Stimulated activated memory B cell treated with anti-CD40 and anti-IgM and Interleukin-4, amounts not matched to agents 10 μg/mL and 1 μg/mL and 100 μg/mL, for 72 hours (primary cell): ENCODE results near the gene FOXP2.
"Not testable (repeated sequence)": the region's sequence is repeated elsewhere in the genome, so short reads cannot be mapped to it uniquely, and the experiment has no call there.

Experiments used
- ATAC-seq: fragments of 150-1000 bp; cut with Tn5 transposase; 2 replicates; pipeline ENCODE4 v1.10.0; 2021
- H3K27ac Mint-ChIP-seq: one replicate; pipeline ENCODE4 v1.8.0; 2022; ENCODE audit warnings: mild to moderate bottlenecking, mixed read lengths
- H3K27me3 Mint-ChIP-seq: one replicate; pipeline ENCODE4 v1.8.0; 2022; ENCODE audit warnings: mixed read lengths
- H3K36me3 Mint-ChIP-seq: one replicate; pipeline ENCODE4 v1.8.0; 2022; ENCODE audit warnings: mixed read lengths
- H3K4me1 Mint-ChIP-seq: one replicate; pipeline ENCODE4 v1.8.0; 2022; ENCODE audit warnings: mixed read lengths
- H3K4me3 Mint-ChIP-seq: one replicate; pipeline ENCODE4 v1.8.0; 2022; ENCODE audit warnings: mild to moderate bottlenecking, moderate library complexity, mixed read lengths
- H3K9me3 Mint-ChIP-seq: one replicate; pipeline ENCODE4 v1.8.0; 2022; ENCODE audit warnings: mixed read lengths

FOXP2 gene

GRCh38 chr7:114415064-114415989 is 712 bp downstream of the FOXP2 start:
- H3K4me3 Mint-ChIP-seq, result no peak overlapping the region
- no peaks in the 10 kb centered on the region for H3K27me3 Mint-ChIP-seq
- H3K36me3 Mint-ChIP-seq, result no peaks in the 10 kb centered on the region
- no peak for ATAC-seq
- no peaks in the 10 kb centered on the region for H3K4me1 Mint-ChIP-seq
- H3K27ac Mint-ChIP-seq, result no peak overlapping the region
- no peaks in the 10 kb centered on the region for H3K9me3 Mint-ChIP-seq

GRCh38 chr7:114416129-114416990 is 1.7 kb downstream of the FOXP2 start:
- H3K4me3 Mint-ChIP-seq, result no peak overlapping the region
- no peaks in the 10 kb centered on the region for H3K9me3 Mint-ChIP-seq
- ATAC-seq, result no peak
- no peak overlapping the region for H3K27ac Mint-ChIP-seq
- no peaks in the 10 kb centered on the region for H3K36me3 Mint-ChIP-seq
- H3K27me3 Mint-ChIP-seq, result no peaks in the 10 kb centered on the region
- H3K4me1 Mint-ChIP-seq, result no peaks in the 10 kb centered on the region

- no peaks in the 10 kb centered on the region for H3K4me1 Mint-ChIP-seq
- H3K4me3 Mint-ChIP-seq, result no peak overlapping the region
- H3K36me3 Mint-ChIP-seq, result no peaks in the 10 kb centered on the region
- H3K27ac Mint-ChIP-seq, result no peak overlapping the region
- H3K27me3 Mint-ChIP-seq, result no peaks in the 10 kb centered on the region
- H3K9me3 Mint-ChIP-seq, result no peaks in the 10 kb centered on the region
- ATAC-seq, result no peak
Measured at GRCh38 chr7:114417290-114417689, 2.7 kb downstream of the FOXP2 start.

GRCh38 chr7:114418117-114418516 is 3.5 kb downstream of the FOXP2 start:
- H3K27ac Mint-ChIP-seq, result no peak overlapping the region
- H3K9me3 Mint-ChIP-seq, result no peaks in the 10 kb centered on the region
- H3K27me3 Mint-ChIP-seq, result no peaks in the 10 kb centered on the region
- ATAC-seq, result no peak
- H3K4me3 Mint-ChIP-seq, result no peak overlapping the region
- H3K36me3 Mint-ChIP-seq, result no peaks in the 10 kb centered on the region
- H3K4me1 Mint-ChIP-seq, result no peaks in the 10 kb centered on the region

DNA sequence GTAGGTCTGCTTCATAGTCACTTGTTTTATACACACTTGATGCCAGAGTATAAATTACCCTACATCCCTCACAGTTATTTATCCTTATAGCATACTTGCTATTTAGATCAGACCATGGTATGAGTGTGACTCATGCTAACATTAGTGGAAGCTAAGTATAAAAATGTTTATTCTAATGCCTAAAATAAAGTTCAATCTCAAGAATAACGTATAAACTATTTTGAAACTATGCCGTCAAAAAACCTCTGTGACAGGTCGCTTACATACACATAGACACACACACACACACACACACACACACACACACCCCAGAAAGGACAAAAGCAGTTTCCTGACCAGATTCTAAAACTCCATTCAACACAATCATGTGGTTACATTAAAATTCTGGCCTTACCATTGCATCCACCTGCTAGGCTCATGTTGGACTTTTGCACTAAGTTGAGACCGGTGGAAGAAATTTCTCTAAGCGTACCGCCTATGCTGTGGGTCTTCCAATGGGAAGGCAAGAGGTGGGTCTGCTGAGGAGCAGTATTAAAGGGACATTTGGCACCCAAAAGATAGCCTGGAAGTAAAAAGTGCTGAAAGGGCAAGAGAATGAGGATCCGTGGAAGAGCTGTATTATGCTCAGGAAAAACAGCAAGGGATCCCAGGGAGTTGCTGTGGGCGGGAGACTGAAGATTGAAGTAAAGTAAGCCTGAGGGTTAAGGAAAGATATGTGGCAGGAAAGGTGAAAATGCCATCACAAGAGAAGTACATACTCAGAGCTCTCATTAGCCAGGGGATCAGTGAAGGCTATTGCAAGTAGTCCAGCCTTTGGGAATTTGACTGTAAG is 5.0 kb downstream of the FOXP2 start:
- Mint-ChIP-seq H3K9me3 (no peaks in the 10 kb centered on the region), H3K27me3 (no peaks in the 10 kb centered on the region), H3K36me3 (no peaks in the 10 kb centered on the region), H3K27ac (no peak overlapping the region), H3K4me1 (no peaks in the 10 kb centered on the region), H3K4me3 (no peak overlapping the region)
- ATAC-seq, result no peak

DNA sequence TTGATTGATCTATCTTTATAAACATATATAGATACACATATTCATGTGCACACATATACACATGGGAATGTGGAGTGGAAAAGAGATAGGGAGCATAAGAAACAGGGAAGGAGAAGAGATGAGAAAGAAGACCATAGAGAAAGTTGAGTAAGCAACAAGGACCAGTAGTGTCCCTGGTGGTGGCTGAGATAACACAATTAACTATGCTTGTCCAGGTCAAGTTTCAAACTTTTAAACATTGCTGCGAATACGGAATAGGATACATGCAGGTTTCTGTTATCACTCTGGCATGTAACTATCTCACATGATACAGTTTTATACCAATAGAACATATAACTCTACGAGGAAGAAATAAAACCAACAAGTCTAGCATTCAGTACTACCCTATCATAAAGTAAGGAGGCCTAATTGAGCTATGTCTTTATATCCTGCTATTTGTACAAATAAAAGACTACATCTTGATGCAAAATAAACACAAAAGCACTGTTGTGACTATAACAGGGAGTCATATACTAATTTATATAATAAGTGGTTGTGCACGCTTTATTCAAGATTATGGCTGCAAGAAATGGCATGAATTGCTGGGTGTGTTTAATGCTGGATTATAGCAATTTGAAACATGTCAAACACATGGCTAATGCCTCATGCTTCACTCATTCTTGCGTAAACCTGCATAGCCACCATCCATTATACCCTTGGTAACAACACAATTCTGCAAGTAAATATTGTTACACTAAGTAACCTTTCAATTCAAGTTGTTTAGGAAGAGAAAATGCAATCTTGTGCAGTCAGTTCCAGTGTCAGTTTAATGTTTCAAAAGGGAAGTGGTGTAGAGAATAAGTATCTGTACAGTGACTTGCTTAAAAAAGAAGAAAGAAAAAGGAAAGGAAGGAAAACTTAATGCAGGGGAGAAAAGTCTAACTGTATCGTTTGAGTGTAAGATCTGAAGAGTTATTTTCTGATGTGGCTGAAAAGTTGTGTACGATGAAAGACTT is 8.2 kb downstream of the FOXP2 start:
- Mint-ChIP-seq H3K4me1 (no peaks in the 10 kb centered on the region), H3K27ac (no peak overlapping the region), H3K9me3 (no peaks in the 10 kb centered on the region), H3K27me3 (no peaks in the 10 kb centered on the region), H3K36me3 (no peaks in the 10 kb centered on the region), H3K4me3 (no peak overlapping the region)
- no peak for ATAC-seq

DNA sequence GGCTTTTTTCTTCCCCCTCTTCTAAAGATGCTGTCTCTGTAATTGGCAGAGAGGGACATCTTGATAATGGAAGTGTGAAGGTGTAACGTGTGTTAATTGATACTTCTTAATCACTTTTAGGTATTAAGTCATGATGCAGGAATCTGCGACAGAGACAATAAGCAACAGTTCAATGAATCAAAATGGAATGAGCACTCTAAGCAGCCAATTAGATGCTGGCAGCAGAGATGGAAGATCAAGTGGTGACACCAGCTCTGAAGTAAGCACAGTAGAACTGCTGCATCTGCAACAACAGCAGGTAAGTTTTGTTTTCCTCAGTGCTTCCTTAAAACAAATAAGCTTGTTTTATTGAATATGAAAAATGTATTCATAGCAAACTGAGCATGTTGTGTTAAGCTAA is 11.8 kb downstream of the FOXP2 start:
- H3K27me3 Mint-ChIP-seq, result no peaks in the 10 kb centered on the region
- H3K36me3 Mint-ChIP-seq, result no peaks in the 10 kb centered on the region
- H3K4me1 Mint-ChIP-seq, result no peaks in the 10 kb centered on the region
- ATAC-seq, result no peak
- H3K9me3 Mint-ChIP-seq, result no peaks in the 10 kb centered on the region
- H3K4me3 Mint-ChIP-seq, result no peak overlapping the region
- no peak overlapping the region for H3K27ac Mint-ChIP-seq

DNA sequence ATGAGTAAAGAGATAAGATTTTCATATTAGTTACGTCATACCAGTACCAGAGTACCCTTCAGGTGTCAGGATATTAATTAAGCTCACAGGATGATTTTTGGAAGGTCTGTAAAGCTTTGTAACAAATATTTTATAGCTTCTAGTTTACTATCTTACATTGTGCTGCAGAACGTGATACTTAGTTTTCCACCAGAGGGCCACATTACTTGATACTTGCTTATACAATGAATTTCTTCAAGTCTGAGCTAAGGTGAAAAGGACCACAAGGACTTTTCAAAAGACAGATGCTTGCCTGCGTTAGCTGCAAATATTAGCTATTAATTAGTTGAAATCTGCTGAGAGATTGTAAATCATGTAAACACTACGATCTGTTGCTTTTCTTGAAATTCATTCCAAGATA is 12.2 kb downstream of the FOXP2 start:
- H3K9me3 Mint-ChIP-seq, result no peaks in the 10 kb centered on the region
- H3K36me3 Mint-ChIP-seq, result no peaks in the 10 kb centered on the region
- H3K4me3 Mint-ChIP-seq, result no peak overlapping the region
- ATAC-seq, result no peak
- no peaks in the 10 kb centered on the region for H3K4me1 Mint-ChIP-seq
- no peak overlapping the region for H3K27ac Mint-ChIP-seq
- no peaks in the 10 kb centered on the region for H3K27me3 Mint-ChIP-seq

- no peak for ATAC-seq
Measured at GRCh38 chr7:114428211-114428610, 13.6 kb downstream of the FOXP2 start.

DNA sequence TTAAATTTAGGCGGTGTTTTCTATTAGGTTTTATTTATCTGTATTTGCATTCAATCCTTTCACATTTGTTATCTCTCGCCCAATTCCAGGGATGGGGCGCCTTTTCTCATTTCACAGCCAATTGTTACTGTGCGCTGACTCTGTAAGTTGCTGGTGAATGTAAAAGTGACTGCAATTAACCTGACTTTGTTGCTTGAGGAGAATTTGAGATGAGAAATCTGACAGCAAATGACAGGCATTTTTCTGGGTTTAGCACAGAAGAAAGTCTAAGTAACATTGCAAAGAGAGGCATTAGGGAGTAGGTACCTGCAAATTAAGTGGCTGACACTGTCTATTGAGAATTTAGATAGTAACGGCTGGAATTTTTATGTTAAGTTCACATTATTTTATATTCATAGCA is 16.6 kb downstream of the FOXP2 start:
- Mint-ChIP-seq H3K27ac (no peak overlapping the region), H3K9me3 (peaks cover 4% of the 10 kb centered on the region), H3K36me3 (no peaks in the 10 kb centered on the region), H3K27me3 (no peaks in the 10 kb centered on the region), H3K4me3 (no peak overlapping the region), H3K4me1 (no peaks in the 10 kb centered on the region)
- no peak for ATAC-seq

More at GRCh38 chr7:114428211-114428610, 13.6 kb downstream of the FOXP2 start:
- Mint-ChIP-seq H3K27me3 (no peaks in the 10 kb centered on the region), H3K9me3 (no peaks in the 10 kb centered on the region), H3K4me3 (no peak overlapping the region), H3K4me1 (no peaks in the 10 kb centered on the region), H3K27ac (no peak overlapping the region), H3K36me3 (no peaks in the 10 kb centered on the region)

GRCh38 chr7:114432061-114432460 is 17.4 kb downstream of the FOXP2 start:
- no peak for ATAC-seq

GRCh38 chr7:114432703-114433102 is 18.1 kb downstream of the FOXP2 start:
- Mint-ChIP-seq H3K9me3 (peaks cover 4% of the 10 kb centered on the region), H3K27me3 (no peaks in the 10 kb centered on the region), H3K4me1 (no peaks in the 10 kb centered on the region), H3K4me3 (no peak overlapping the region), H3K27ac (no peak overlapping the region), H3K36me3 (no peaks in the 10 kb centered on the region)
- no peak for ATAC-seq

More at GRCh38 chr7:114432061-114432460, 17.4 kb downstream of the FOXP2 start:
- Mint-ChIP-seq H3K36me3 (no peaks in the 10 kb centered on the region), H3K9me3 (peaks cover 4% of the 10 kb centered on the region), H3K4me3 (no peak overlapping the region), H3K27me3 (no peaks in the 10 kb centered on the region), H3K27ac (no peak overlapping the region), H3K4me1 (no peaks in the 10 kb centered on the region)

- Mint-ChIP-seq H3K4me3 (no peak overlapping the region), H3K9me3 (peaks cover 4% of the 10 kb centered on the region), H3K36me3 (no peaks in the 10 kb centered on the region), H3K4me1 (no peaks in the 10 kb centered on the region), H3K27ac (no peak overlapping the region), H3K27me3 (no peaks in the 10 kb centered on the region)
- ATAC-seq, result no peak
Measured at GRCh38 chr7:114439581-114439980, 25.0 kb downstream of the FOXP2 start.

- H3K27me3 Mint-ChIP-seq, H3K9me3 Mint-ChIP-seq, H3K4me1 Mint-ChIP-seq, H3K36me3 Mint-ChIP-seq, H3K27ac Mint-ChIP-seq, H3K4me3 Mint-ChIP-seq, ATAC-seq: not testable (repeated sequence)
Measured at GRCh38 chr7:114440927-114441326, 26.3 kb downstream of the FOXP2 start.
